Measurements from ENCODE around the gene KIAA1191.

- no peak for TF ChIP-seq CTCF (conservative IDR thresholded peaks at IDR 0.05; ENCODE audit: low read depth, low read length)
- no peak for TF ChIP-seq POLR2A (IDR thresholded peaks at IDR 0.05; ENCODE audit: low read depth, low read length)
- TF ChIP-seq NFE2L2 (IDR thresholded peaks at IDR 0.05; ENCODE audit: low read depth, low read length), result no peak
- no peak for TF ChIP-seq MAZ (IDR thresholded peaks at IDR 0.05; ENCODE audit: borderline replicate concordance, low read depth, low read length)
Observed at GRCh38 chr5:176368726-176369125, 7.2 kb upstream of the KIAA1191 start.

Data from IMR-90 (cell line).